ENCODE measurements around the gene HACD3. TPM values are rescaled to one million over a fixed set of nuclear protein-coding genes. Genes with fewer than 3 reads are reported as not detected.
"Not testable (repeated sequence)": the region's sequence is repeated elsewhere in the genome, so short reads cannot be mapped to it uniquely, and the experiment has no call there.

Gene HACD3
- total and polyA plus RNA-seq, 12 donors = 3.7 to 13.4 (median 8.2) TPM

GRCh38 chr15:65611888-65612615 is 81.8 kb downstream of the HACD3 start:
- intact Hi-C loops (cut with DNase I) = loop anchor here in 1 of 10 donors (10.0 kb wide), 1 partner anchor 253 kb away; the partner anchor contains the start of gene RAB11A
- Histone ChIP-seq H3K36me3 (peaks cover 0 to 4% (median 0%) of the 10 kb centered on the region in 9 donors), H3K27ac (peak overlapping the region; percentile 85 to 98 (median 94)), H3K9me3 (no peaks in the 10 kb centered on the region), H3K4me3 (peak overlapping the region; percentile 34 to 97 (median 80)), H3K27me3 (no peaks in the 10 kb centered on the region), H3K4me1 (peaks cover 0 to 29% (median 21%) of the 10 kb centered on the region in 9 donors)
- TF ChIP-seq CTCF (IDR thresholded peaks at IDR 0.05) = no peak
- DNase-seq (no peak), ATAC-seq (no peak)
- WGBS, 2 donors = 75 to 80% methylated on average over 5 of the region's 5 CpGs

GRCh38 chr15:65612616-65612946 is 82.3 kb downstream of the HACD3 start:
- Histone ChIP-seq H3K27me3 (no peaks in the 10 kb centered on the region), H3K4me3 (no peak overlapping the region), H3K27ac (peak overlapping the region in 4 of 10 donors; percentile 94 to 97 (median 95)), H3K9me3 (no peaks in the 10 kb centered on the region), H3K4me1 (peaks cover 0 to 29% (median 21%) of the 10 kb centered on the region in 9 donors), H3K36me3 (no peaks in the 10 kb centered on the region)
- ATAC-seq = no peak
- no peak for DNase-seq
- WGBS, 2 donors = 67 to 78% methylated on average over 2 of the region's 2 CpGs
- TF ChIP-seq CTCF (IDR thresholded peaks at IDR 0.05) = no peak
- intact Hi-C loops (cut with DNase I) = loop anchor here in 1 of 10 donors (10.0 kb wide), 1 partner anchor 252 kb away; the partner anchor contains the start of gene RAB11A

DNA sequence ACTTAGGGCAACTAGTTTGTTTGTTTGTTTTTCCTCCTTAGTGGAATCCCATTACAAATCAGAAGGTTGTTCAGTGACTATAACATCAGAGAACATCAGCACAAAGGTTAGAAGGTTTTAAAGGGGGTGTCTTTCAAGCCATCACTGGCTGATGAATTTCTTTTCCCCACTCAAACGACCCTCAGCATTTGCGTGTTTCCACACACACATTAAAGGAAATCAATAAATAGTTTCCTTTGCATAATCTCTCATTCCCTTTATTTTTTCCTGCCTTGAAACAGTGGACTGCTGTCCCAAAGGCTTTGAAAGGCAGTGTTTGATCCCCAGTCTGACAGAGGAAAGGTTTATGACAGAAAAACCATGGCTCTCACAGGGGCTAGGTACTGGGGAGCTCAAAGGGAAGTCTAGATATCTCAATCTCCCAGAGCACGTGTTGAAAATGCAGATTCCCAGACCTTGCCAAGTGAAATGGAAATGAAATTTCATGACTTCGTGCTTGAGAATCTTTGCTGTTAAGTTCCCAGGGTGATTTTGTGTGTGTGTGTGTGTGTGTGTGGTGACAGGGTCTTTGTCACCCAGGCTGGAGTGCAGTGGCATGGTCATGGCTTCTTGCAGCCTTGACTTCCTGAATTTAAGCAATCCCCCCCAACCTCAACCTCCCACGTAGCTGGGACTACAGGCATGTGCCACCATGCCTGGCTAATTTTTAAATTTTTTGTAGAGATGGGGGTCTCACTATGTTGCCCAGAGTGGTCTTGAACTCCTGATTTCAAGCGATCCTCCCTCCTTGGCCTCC is 82.9 kb downstream of the HACD3 start:
- no peak overlapping the region for H3K27ac ChIP-seq
- ATAC-seq = no peak

GRCh38 chr15:65615887-65616286 is 85.6 kb downstream of the HACD3 start:
- peaks cover 0 to 15% (median 9%) of the 10 kb centered on the region in 9 donors for H3K4me1 ChIP-seq
- H3K9me3 ChIP-seq, H3K4me3 ChIP-seq, DNase-seq, H3K27ac ChIP-seq, ATAC-seq, H3K27me3 ChIP-seq, H3K36me3 ChIP-seq: not testable (repeated sequence)
- WGBS, 2 donors = 100% methylated on average over 1 of the region's 1 CpG
- intact Hi-C loops (cut with DNase I) = loop anchor here in 1 of 10 donors (10.0 kb wide), 1 partner anchor 249 kb away; the partner anchor contains the start of gene RAB11A

More for the DNA sequence above, 82.9 kb downstream of the HACD3 start:
- Histone ChIP-seq H3K4me3 (no peak overlapping the region), H3K4me1 (peaks cover 0 to 29% (median 21%) of the 10 kb centered on the region in 9 donors), H3K9me3 (no peaks in the 10 kb centered on the region), H3K36me3 (no peaks in the 10 kb centered on the region), H3K27me3 (no peaks in the 10 kb centered on the region)
- intact Hi-C loops (cut with DNase I) = loop anchor here in 1 of 10 donors (10.0 kb wide), 1 partner anchor 252 kb away; the partner anchor contains the start of gene RAB11A
- WGBS, 2 donors = 76 to 80% methylated on average over 6 of the region's 6 CpGs
- DNase-seq = no peak
- no peak for TF ChIP-seq CTCF (IDR thresholded peaks at IDR 0.05)
